Measurements from ENCODE around the gene MSI2.

MSI2 gene

DNA sequence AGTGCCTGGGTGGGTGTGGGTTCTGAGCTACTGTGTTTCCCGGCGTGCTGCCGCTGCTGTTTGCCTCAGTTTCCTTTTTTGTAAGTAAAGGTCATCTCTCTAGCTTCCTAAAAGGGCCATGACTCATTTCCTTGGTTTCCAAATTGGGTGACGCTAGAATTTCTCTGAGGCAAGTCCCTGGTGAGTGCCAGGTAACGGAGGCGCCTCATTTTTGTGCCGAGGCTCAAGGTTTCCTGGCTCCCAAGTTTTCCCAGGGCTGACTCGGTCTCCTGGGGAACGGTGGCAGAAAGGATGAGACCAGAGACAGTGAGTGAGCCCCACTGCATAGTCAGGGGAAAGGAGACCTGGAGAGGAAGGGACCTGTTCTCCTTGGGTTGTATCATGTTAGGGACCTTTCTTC, 20.3 kb downstream of the MSI2 start:
- no peak overlapping the region for H3K4me3 ChIP-seq (ENCODE audit: low read depth, low read length)
- DNase-seq (ENCODE audit: low read depth), result no peak
- no peak for TF ChIP-seq CTCF (conservative IDR thresholded peaks at IDR 0.05; ENCODE audit: low read depth, low read length)

DNA sequence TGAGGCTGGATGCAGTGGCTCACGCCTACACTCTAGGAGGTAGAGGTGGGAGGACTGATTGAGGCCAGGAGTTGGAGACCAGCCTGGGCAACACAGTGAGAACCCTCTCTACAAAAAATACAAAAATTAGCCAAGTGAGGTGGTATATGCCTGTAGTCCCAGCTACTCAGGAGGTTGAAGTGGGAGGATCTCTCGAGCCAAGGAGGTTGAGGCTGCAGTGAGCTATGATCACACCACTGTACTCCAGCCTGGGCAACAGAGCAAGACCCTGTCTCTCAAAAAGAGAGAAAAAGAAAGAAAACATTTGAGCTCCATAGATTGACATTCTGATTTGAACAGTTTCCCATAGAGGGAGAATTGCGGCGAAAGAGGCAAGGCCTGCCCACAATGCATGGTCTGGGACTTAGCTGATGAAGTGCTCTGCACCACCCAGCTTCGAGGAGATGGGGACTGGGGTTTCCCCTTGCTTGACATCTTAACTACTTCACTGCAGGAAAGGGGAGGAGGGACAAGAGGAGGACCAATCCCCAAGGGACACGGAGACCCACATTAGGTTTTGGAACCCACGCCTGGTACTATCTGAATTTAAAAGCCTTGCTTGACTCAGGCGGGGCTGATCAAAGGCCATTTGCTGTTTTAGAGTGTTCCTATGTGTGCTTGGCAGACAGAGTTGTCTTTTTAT, 21.7 kb downstream of the MSI2 start:
- TF ChIP-seq CTCF (conservative IDR thresholded peaks at IDR 0.05; ENCODE audit: low read depth, low read length), result no peak
- no peak for DNase-seq (ENCODE audit: low read depth)
- H3K4me3 ChIP-seq (ENCODE audit: low read depth, low read length), result no peak overlapping the region

GRCh38 chr17:57278740-57279387, 22.5 kb downstream of the MSI2 start:
- no peak for DNase-seq (ENCODE audit: low read depth)
- H3K4me3 ChIP-seq (ENCODE audit: low read depth, low read length), result no peak overlapping the region

GRCh38 chr17:57279432-57279831, 23.1 kb downstream of the MSI2 start:
- no peak overlapping the region for H3K4me3 ChIP-seq (ENCODE audit: low read depth, low read length)
- no peak for DNase-seq (ENCODE audit: low read depth)
- TF ChIP-seq CTCF (conservative IDR thresholded peaks at IDR 0.05; ENCODE audit: low read depth, low read length), result no peak

More at GRCh38 chr17:57278740-57279387, 22.5 kb downstream of the MSI2 start:
- TF ChIP-seq CTCF (conservative IDR thresholded peaks at IDR 0.05; ENCODE audit: low read depth, low read length), result no peak

GRCh38 chr17:57281887-57282286, 25.6 kb downstream of the MSI2 start:
- no peak for TF ChIP-seq CTCF (conservative IDR thresholded peaks at IDR 0.05; ENCODE audit: low read depth, low read length)
- no peak for DNase-seq (ENCODE audit: low read depth)
- no peak overlapping the region for H3K4me3 ChIP-seq (ENCODE audit: low read depth, low read length)

DNA sequence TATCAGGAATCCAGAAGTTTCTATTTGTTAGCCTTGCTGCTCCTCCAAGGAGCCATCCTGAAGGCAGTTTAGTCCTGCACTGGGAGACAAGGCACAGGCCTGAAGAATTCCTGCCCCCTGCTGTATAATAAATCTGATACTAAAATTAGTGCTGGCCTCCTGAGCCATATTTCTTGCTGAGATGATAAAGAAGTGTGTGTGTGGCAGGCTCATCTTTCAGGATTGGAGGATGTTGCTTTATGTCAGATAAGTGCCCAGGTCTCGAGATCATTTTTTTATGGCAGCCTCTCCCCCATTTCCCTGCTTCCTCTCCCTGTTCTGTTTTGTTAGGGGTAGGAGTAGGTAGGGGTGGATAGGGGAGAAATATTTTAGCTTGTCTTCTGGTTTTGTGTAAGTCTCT, 26.0 kb downstream of the MSI2 start:
- peak; percentile 17 for TF ChIP-seq CTCF (conservative IDR thresholded peaks at IDR 0.05; ENCODE audit: low read depth, low read length)
- DNase-seq (ENCODE audit: low read depth), result peak; percentile 36
- H3K4me3 ChIP-seq (ENCODE audit: low read depth, low read length), result no peak overlapping the region

Measured in choroid plexus epithelial cell (primary cell).